DND-41 (cell line): Measurements from ENCODE around the gene OCA2.

Source experiments
- ATAC-seq: fragments of 200-7000 bp; cut with Tn5 transposase; 3 replicates; pipeline ENCODE4 v1.9.1; 2021; ENCODE audit warnings: low read depth; ENCODE audit not compliant: insufficient read depth
- DNase-seq: peaks from one replicate; pipeline ENCODE4 v3.0.0-alpha.2; 2020
- H2AFZ ChIP-seq: 2 replicates; pipeline ENCODE4 v1.6.0; 2012; ENCODE audit warnings: low read depth, low read length
- H3K27ac ChIP-seq: 2 replicates; pipeline ENCODE4 v1.5.1; 2012; ENCODE audit warnings: low read length, inconsistent platforms
- H3K27me3 ChIP-seq: fragments of 200-600 bp; sonication (generic); 2 replicates; pipeline ENCODE4 v1.6.0; 2012; ENCODE audit warnings: low read length, mild to moderate bottlenecking, inconsistent platforms; ENCODE audit not compliant: insufficient read depth, poor library complexity
- H3K36me3 ChIP-seq: 2 replicates; pipeline ENCODE4 v1.5.1; 2012; ENCODE audit warnings: low read length, inconsistent platforms; ENCODE audit not compliant: insufficient read depth
- H3K4me1 ChIP-seq: 2 replicates; pipeline ENCODE4 v1.5.1; 2012; ENCODE audit warnings: mild to moderate bottlenecking, low read length; ENCODE audit not compliant: insufficient read depth
- H3K4me2 ChIP-seq: 2 replicates; pipeline ENCODE4 v1.6.0; 2012; ENCODE audit warnings: mild to moderate bottlenecking, moderate library complexity, low read length, inconsistent platforms; ENCODE audit not compliant: insufficient read depth
- H3K4me3 ChIP-seq, 2 experiments: fragments of 200-600 bp in 1 of 2; shearing (Covaris generic) in 1 of 2; 2 replicates each; pipeline ENCODE4 v1.5.1; 2012 to 2016; ENCODE audit warnings: inconsistent platforms in 2 of 2, low read length in 2 of 2, mild to moderate bottlenecking in 2 of 2, low read depth in 1 of 2, moderate library complexity in 1 of 2
- H3K79me2 ChIP-seq: 2 replicates; pipeline ENCODE4 v1.6.0; 2012; ENCODE audit warnings: low read length, inconsistent platforms; ENCODE audit not compliant: insufficient read depth
- H3K9ac ChIP-seq: 2 replicates; pipeline ENCODE4 v1.6.0; 2012; ENCODE audit warnings: low read depth, mild to moderate bottlenecking, inconsistent platforms, low read length, moderate library complexity
- H3K9me3 ChIP-seq: 2 replicates; pipeline ENCODE4 v1.5.1; 2012; ENCODE audit warnings: low read length, moderate library complexity, mild to moderate bottlenecking, inconsistent platforms; ENCODE audit not compliant: insufficient read depth, severe bottlenecking
- H4K20me1 ChIP-seq: 2 replicates; pipeline ENCODE4 v1.6.0; 2012; ENCODE audit warnings: low read length; ENCODE audit not compliant: insufficient read depth
- CTCF ChIP-seq: IDR thresholded peaks from 2 replicates; pipeline ENCODE4 v1.5.1; 2012; ENCODE audit warnings: borderline replicate concordance, low read length, moderate library complexity, mild to moderate bottlenecking; ENCODE audit not compliant: poor library complexity, severe bottlenecking; ENCODE audit errors: extremely low read depth
- EZH2 ChIP-seq: IDR thresholded peaks from 3 replicates; pipeline ENCODE4 v1.6.1; 2012; ENCODE audit warnings: borderline replicate concordance, low read depth, mild to moderate bottlenecking, moderate library complexity, low read length, inconsistent platforms; ENCODE audit not compliant: severe bottlenecking

OCA2 gene

GRCh38 chr15:27973886-27974285, 125.2 kb downstream of the OCA2 start:
- H3K27ac ChIP-seq = no peak overlapping the region
- H2AFZ ChIP-seq = no peak overlapping the region
- no peak overlapping the region for H3K4me2 ChIP-seq
- H3K79me2 ChIP-seq = no peaks in the 10 kb centered on the region
- no peaks in the 10 kb centered on the region for H3K4me1 ChIP-seq
- no peak overlapping the region for H3K9ac ChIP-seq
- TF ChIP-seq EZH2 (no peak), CTCF (no peak)
- H3K27me3 ChIP-seq = no peaks in the 10 kb centered on the region
- no peak overlapping the region for H3K4me3 ChIP-seq
- H4K20me1 ChIP-seq = no peaks in the 10 kb centered on the region
- no peaks in the 10 kb centered on the region for H3K36me3 ChIP-seq
- H3K9me3 ChIP-seq = no peaks in the 10 kb centered on the region
- DNase-seq = no peak
- ATAC-seq = no peak

DNA sequence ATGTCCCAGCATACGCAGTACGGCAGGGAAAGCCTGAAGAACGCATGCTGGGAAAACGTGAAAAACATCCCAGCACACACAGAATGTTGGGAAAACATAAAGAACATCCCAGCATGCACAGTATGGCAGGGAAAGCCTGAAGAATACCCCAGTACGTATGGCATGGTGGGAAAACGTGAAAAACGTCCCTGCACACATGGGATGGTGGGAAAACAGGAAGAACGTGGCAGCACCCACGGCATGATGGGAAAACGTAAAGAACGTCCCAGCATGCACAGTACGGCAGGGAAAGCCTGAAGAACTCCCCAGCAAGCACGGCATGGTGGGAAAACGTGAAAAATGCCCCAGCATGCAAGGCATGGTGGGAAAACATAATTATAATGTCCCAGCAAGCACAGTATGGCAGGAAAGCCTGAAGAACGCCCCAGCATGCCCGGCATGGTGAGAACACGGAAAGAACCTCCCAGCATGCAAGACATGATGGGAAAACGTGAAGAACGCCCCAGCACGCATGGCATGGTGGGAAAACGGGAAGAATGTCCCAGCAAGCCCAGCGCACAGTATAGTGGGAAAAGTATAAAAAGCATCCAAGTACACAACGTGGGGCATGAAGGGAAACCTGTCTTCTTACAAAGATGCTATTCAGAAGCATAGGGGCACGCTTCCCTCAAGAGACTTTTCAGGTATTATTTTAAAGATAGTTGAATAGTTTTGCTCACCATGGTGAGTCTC, 128.3 kb downstream of the OCA2 start:
- Histone ChIP-seq H3K4me2 (no peak overlapping the region), H3K9me3 (no peaks in the 10 kb centered on the region), H3K36me3 (no peaks in the 10 kb centered on the region), H3K27ac (no peak overlapping the region), H2AFZ (no peak overlapping the region), H3K4me1 (no peaks in the 10 kb centered on the region), H3K27me3 (no peaks in the 10 kb centered on the region), H3K79me2 (no peaks in the 10 kb centered on the region), H4K20me1 (no peaks in the 10 kb centered on the region), H3K4me3 (no peak overlapping the region), H3K9ac (no peak overlapping the region)
- DNase-seq (no peak), ATAC-seq (no peak)
- no peak for TF ChIP-seq EZH2
- no peak for TF ChIP-seq CTCF

GRCh38 chr15:27967541-27967940, 131.6 kb downstream of the OCA2 start:
- H3K4me2 ChIP-seq = no peak overlapping the region
- no peaks in the 10 kb centered on the region for H4K20me1 ChIP-seq
- no peaks in the 10 kb centered on the region for H3K36me3 ChIP-seq
- no peaks in the 10 kb centered on the region for H3K27me3 ChIP-seq
- H3K79me2 ChIP-seq = no peaks in the 10 kb centered on the region
- TF ChIP-seq EZH2 = no peak
- TF ChIP-seq CTCF = no peak
- H3K4me3 ChIP-seq = no peak overlapping the region
- H3K9ac ChIP-seq = no peak overlapping the region
- H2AFZ ChIP-seq = no peak overlapping the region
- no peaks in the 10 kb centered on the region for H3K4me1 ChIP-seq
- ATAC-seq = no peak
- H3K27ac ChIP-seq = no peak overlapping the region
- H3K9me3 ChIP-seq = no peaks in the 10 kb centered on the region
- no peak for DNase-seq
